ENCODE measurements around the gene PAK1.

PAK1 gene

DNA sequence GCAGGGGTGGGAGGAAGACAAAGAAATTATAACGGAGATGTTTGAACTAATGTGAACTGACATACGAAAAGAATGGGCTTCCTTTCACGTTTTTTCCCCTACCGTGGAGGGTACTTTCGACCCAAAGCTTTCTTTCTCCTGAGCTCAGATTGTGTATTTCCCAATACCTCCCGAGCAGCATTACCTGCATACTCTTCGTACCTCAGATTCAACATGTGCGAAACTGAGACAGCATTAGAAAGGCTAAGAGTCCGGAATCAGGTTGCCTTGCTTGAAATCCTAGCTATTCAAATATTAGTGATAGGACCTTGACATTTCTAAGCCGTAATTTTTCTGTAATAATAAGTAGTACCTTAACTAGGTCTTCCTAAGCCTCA is 778 bp upstream of the PAK1 start:
- DNase-seq (ENCODE audit: low read depth, low spot score) = no peak

DNA sequence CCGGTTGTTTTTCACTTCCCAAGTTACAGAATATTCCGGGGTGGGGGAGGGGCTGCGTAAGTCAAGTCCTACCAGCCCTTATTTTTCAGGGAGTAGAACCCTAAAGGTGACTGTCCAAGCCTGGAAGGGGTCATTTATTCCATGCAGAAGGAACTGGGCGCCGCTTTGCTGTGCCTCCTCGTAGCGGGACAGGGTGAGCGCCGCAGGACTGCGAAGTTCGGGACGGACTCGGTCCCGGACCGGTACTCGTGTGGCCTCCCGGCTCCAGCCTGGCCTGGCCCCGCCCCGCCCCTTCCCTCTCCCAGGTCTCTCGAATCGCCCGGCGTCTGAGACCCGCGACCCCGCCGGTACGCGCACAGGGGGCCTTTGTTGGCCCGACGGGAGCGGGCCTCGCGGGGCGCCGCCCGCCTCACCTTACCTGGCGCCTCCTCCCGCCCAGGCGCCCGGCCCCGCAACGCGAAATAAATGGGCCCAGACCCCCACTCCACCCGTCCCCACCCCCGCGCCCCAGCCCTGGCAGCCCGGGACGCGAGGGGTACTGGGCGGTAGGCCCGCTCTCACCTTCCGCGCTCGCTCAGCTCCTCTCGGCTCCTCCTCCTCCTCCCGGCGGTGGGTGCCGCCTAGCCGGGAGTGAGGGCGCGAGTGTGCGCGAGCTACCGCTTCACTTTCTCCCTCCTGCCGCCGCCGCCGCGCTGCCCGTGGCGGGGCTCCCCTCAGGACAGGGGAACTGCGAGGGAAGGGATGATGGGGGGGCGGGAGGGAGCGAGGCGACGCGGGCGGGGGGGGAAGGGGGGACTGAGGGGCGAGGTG is 698 bp downstream of the PAK1 start:
- no peak for DNase-seq (ENCODE audit: low read depth, low spot score)

DNA sequence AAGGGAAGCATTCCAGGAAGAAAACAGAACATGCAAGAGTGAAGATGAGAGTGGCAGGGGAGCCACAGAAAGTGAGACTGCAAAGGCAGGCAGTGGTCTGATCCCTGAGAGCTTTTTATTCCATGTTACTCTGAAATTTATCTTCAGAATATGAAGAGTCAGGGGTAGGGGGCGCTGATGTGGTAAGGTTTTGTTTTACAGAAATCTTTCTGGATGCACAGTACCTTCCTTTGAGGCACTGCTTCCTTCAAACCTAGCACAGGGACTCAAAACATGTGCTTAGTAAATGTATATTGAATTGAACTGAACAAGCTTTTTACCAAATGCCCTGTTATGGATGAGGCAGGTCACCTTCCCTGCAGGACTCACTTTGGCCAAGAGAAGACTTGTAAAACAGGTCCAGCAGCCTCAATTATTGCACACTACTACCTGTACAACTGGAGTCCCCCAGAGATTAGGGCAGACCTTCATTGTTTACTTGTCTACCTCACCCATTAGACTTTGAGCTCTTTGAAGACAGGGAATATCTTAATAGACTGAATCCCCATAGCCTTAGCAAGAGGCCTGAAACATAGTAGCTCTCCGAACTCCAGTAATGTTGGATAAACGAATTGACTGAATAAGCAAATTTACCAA is 2.2 kb downstream of the PAK1 start:
- DNase-seq (ENCODE audit: low read depth, low spot score) = no peak

DNA sequence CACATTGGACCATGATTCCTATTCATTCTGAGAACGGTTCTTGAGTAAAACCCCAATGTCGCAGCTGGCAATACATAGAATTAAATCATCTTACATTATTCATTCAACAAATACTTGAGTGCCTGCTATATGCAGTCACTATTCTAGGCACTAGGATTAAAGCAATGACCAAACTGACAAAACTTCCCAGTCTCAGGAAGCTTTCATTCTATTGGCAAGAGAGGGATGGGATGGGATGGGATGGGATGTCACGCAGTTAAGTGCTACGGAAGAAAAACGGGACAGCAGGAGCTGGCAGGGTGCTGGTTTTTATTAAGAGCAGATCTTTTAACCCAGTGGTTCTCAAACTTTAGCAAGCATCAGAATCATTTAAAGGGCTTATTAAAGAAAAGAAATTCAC is 2.9 kb downstream of the PAK1 start:
- DNase-seq (ENCODE audit: low read depth, low spot score) = no peak

DNA sequence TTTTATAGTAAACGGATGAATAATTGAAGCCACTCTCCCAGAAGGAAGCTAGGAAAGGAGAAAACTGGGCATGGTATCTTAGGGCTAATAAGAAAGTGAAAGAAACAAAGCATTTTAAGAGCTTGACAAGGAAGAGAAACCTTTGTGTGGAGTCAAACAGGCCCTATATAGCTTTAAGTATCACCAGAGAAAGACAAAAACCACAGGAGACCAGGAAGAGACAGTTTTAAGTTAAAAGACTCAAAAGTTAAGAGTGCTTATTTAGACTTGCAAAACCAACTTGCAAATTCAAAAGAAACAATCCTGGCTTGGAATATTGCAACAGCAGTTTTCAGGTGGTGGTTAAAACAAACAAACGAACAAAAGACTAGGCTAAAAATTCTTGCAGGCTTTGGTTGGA is 3.4 kb downstream of the PAK1 start:
- DNase-seq (ENCODE audit: low read depth, low spot score) = no peak

DNA sequence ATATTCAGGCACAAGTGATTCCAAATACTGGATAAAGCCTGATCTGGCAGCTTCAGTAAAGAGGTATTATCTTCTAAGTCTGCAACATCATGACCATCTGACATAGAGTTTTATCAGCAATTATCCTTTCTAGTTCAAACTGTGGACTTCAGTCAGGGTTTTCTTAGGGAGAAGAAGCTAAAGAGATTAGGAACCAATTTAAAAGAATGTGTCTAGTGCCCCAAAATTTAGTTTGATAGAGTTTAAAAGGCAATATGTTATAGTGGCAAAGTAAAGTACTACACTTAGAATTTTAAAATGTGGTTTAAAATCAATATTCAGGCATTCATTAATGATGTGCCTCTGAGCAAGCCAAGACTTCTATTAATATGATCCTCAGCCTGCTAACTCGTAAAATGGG is 5.4 kb downstream of the PAK1 start:
- DNase-seq (ENCODE audit: low read depth, low spot score) = no peak

DNA sequence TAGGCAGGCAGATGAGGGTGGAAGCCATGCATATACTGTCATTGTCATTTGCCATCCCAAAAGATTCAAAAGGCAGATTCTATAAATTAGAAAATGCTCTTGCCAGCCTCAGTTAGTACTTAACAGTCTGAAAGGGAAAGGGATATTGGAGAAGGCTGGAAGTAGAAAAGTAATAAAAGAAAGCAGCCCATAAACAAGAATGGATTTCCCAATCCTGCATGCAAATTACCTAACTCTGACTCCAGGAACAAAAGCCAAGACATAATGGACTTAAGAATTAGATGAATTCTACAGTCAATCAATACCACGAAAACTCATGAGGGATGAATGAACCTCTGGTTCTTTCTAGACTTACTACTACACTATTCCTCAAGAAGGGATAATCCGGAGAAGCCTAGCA is 5.9 kb downstream of the PAK1 start:
- DNase-seq (ENCODE audit: low read depth, low spot score) = no peak

DNA sequence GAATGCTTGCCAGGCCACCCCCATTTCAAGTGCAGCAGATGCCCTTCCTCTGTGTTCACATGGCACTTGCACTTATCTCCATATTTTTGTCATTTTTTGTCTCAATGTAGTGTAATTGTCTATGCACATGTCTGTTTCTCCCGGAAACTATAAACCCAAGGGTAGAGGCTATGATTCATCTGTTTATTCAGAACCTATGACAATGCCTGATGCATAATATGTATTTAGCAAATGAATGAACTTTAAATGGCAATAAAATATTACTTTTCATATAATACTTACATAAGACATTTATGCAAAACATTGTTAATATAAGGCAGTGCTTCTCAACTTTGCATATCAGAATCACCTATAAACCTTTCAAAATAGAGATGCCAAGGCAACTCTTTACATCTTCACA is 6.7 kb downstream of the PAK1 start:
- no peak for DNase-seq (ENCODE audit: low read depth, low spot score)

DNA sequence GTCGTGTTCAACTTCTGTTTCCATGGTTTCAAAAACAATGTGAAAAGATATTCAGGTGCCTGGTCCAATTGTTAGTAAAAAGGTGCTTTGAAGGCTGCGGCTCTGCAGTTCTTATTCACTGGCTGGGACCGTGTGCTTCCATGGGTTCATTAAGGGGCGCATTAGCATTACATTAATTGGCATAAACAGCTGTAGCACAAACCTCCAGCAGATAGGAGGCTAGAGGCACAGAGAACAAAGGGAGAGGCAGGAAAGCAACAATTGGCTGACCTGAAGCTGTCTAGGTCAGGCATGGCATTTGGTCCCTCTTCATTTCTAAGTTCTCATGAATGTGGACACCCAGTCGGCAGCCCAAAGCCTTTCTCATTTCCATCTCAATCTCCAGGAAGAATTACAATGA is 16.6 kb downstream of the PAK1 start:
- no peak for DNase-seq (ENCODE audit: low read depth, low spot score)

DNA sequence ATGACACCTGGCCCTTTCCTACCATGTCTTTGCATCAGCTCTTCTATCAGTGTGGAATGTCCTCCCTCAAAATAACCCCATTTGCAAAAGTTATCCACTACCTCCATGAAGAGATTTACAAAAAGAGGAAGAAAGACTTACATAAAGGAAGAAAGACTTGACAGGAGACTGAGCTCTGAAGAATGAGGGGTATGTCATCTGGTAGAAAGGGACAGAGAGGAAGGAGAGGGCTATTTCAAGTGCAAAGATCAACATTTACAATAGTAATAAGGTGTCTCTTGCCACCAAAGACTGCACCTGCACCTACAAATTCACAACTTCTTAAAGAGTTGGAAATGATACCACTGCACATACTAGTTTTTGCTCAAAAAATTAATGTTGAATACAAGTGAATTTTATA is 18.2 kb downstream of the PAK1 start:
- no peak for DNase-seq (ENCODE audit: low read depth, low spot score)

DNA sequence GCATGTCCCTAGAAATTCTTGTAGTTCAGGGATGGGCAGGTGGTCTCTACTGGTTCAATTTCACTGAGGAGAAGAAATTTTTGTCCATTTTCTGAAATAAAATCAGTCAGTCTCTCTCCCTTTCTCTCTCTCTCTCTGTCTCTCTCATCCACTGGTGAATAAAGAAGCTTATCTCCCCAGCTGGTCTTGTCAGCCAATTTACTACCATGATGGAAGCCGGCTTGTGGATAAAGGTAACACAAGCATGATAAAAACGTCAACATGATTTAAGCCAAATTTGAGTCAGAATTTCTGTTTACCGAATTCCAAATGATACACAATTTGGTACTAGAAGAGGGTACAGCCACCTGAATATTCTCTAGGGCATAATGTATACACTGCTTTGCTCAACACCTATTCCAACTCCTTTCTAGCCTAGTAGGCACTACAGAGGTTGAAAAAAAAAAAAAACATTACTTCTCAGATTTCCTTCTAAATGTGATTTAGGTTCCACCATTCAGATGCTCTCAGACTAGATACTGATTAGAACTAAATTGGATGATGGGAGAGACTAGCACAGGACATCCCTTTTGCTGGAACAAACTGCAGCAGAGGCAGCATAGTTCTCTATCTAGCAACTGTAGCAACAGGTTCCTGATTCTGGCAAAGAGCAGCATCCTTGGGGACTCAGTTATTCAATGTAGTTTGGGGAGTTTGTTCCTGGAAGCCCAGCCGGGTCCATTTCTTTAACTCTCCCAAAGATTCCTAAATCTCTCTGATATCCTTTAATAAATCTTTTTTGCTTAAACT is 18.8 kb downstream of the PAK1 start:
- DNase-seq (ENCODE audit: low read depth, low spot score) = no peak

DNA sequence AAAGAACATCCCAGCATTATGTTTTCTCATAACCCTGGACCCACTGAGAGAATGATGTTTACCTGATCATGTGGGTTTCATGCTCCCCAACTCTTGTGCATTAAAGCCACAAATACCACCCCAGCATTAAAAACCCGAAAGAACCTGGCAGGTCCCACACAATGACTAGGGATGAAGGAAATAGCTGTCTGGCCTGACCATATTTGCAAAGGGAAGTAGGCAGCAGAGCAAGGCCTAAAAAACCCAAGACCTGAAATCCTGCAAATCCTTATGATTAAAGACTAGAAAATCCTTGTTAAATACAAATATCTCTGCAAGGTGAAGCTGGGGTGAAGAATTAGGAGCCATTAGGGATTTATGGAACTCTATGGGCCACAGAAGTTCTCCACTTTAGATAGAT is 23.7 kb downstream of the PAK1 start:
- DNase-seq (ENCODE audit: low read depth, low spot score) = no peak

DNA sequence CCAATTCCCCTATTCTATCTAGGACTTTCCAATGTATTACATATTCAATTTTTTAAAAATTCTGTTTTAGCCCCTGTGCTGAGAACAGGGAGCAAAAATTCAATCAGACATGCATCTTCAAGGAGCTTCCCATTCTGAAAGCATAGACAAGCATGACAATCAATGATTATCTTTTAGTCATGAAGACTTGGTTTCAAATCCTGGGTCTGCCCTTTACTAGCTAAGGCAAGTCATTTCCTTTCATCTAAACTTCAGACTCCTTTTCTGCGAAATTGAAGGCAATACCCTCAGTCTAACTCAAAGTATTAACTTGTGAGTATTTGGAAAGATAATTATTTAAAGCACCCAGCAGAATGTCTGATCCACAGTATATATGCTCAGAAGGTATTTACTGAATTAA is 24.1 kb downstream of the PAK1 start:
- DNase-seq (ENCODE audit: low read depth, low spot score) = no peak

DNA sequence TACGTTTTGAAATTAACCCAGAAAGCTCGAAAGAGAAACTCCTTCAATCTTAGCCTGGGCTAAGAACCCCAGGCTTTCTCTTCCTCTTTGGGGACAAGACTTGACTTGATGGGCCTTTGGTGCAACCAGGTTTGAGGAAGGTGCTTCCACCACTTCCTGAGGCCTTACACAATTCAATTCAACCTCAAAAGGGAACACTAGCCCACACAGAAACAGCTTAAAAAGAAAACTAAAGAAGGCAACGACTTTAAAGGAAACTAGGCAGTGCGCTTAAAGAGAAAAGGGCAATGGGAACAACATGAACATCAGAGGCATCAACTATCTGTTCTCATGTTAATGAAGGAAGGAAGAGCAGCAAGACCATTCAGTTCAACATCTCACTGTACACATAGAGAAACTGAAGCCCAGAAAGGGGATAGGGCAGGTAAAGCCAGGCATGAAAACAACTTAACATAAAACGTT is 24.8 kb downstream of the PAK1 start:
- no peak for DNase-seq (ENCODE audit: low read depth, low spot score)

DNA sequence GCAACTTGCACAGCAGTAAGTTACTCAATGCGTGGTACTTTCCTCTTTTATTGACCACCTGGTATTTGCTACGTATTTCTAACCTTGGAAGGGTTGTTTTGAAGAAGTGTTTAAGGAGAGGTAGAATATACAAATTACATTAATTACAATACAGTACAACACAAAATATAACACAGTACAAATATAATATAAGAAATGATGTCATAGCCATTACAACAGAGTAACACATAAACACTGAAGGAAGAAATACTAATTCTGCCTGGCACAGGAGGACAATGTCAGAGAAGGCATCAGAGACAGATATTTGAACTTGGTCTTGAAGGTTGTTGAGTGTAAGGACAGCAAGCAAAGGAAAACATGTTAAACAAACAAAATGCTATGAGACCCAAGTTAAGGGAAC is 25.6 kb downstream of the PAK1 start:
- DNase-seq (ENCODE audit: low read depth, low spot score) = no peak

DNA sequence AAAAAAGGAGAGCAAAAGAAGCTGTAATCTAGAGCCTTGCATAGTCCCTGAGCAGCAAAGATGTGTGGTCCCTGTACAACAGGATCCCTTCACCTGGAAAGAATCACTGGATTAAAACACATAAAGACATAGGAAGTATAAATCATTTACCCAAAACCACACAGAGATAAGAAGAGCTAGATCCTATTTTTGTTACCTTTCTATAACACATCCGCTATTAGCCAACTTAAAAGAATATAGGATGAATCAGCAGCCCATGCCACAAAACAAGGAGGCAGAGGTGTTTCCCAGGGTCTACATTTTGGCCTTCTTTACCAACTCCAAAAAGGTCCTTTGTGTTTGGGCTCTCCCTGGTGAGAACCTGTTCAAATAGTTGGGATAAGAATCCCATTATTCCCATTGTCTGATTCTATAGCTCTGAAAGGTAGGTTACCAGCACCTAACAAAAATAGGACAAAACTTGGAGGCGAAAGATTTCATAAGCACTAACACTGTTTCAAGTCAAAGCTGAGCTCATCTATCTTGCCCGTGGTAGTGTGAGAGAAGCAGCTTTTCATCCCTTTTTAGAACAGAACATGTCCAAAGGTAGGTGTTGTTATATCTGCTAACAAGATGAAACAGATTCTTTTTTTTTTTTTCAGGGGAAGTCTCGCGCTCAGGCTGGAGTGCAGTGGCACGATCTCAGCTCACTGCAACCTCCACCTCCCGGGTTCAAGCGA is 26.8 kb downstream of the PAK1 start:
- no peak for DNase-seq (ENCODE audit: low read depth, low spot score)

DNA sequence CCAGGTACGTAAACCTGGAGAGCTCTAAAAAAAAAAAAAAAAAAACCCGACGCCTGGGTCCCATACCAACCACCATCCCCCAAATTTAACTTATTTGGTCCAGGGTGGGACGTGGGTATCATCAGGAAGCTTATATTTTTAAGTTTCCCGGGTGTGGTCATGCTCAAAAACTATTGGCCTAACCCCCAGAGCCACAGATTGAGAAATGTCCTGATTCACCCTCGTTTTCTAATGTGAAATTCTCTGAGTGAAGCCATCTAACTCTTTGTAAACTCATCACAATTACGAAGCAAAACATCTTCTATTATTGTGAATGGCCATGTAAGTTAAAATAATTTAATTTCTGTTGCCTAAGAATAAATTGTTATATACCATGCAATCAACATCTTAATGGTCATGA is 29.6 kb downstream of the PAK1 start:
- no peak for DNase-seq (ENCODE audit: low read depth, low spot score)

DNA sequence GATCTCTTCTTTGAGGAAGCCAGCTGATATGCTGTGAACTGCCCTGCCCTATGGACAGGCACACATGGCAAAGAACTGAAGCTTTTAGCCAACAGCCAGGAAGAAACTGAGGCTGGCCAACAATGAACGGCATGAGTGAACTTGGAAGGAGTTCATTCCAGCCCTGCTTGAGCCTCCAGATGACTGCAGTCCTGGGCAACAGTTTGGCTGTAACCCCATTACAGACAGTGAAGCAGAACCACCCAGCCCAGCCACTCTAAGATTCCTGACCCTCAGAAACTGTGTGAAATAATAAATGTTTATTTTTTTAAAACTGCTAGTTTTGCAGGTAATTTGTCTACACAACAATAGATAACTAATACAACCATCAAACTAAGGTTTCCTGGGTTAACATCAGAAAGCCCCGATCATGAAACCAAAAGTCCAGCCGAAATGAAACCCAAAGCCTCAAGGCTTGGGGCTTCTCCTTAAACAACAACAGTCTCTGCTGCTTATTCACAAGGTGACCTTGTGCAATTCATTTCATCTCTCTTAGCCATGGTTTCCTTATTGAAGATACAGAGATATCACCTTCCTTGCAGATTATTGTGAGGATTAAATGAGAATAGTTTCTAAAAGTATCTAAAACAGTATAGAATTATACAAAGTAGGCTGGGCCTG is 31.4 kb downstream of the PAK1 start:
- no peak for DNase-seq (ENCODE audit: low read depth, low spot score)

DNA sequence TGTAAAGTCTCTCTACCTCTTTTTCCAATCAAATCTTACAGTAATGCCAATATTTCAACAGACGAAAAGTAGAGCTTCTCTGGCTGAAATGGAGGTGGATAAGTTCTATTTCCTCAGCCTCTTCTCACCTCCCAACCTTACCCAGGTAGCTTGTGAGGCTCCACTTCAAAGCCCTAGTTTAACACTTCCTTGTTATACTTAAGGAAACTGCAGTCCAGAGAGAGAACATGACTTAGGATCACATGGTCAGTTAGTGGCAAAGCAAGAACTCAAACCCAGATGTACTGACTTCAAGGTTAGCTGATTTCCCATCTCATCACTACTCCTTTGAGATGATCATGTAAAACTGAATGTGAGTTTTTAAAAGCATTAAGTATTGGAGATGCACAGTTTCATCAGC is 32.5 kb downstream of the PAK1 start:
- no peak for DNase-seq (ENCODE audit: low read depth, low spot score)

DNA sequence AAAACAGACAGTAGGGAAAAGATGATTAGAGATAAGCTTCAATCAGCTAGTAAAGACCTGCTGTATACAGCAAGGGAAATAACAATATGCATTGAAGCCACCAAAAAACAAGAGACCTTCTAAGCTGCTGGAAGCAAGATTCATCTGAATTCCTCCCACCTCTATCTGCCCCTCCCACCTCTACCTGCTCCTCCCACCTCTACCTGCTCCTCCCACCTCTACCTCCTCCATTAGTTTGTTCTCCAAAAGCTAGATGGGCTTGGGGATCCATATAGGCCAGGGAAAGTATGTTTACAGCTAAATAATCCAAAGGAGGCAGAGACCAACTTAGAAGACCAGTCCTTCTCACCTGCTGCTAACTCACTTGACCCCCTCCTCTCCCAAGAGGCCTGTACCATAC is 33.2 kb downstream of the PAK1 start:
- DNase-seq (ENCODE audit: low read depth, low spot score) = no peak

DNA sequence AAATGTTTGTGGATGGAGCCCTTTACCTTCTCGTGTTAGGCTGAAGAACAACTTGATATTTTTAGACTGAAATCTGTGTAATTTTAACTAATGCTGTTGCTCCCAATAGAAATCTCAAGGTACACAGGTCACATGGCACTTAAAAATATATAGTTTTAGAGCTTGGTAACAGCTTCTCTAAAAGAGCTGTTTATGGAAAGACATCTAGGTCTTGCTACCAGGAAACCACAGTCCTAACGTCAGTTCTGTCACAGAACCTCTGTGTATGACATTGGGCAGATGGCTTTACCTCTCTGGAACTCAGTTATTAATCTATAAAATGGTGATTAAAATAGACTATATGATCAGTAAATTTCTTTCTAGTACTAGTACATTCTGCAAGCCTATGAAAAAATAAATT is 35.4 kb downstream of the PAK1 start:
- no peak for DNase-seq (ENCODE audit: low read depth, low spot score)

DNA sequence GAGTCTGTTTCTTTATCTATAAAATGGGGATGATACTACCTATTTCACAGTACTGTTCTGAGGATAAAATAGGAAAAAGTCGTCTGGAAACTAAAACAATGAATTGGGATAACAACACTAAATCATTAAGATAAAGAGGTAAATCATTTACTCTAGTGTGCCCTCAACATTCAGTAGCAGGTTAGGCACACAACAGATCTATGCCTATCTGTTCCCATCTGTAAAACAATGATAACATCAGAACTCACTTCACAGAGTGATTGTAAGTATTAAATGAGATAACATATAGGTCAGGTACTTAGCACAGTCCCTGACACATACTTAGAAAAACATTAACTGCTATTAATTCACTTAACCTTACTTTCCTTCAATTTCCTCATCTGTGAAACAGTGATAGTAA is 36.9 kb downstream of the PAK1 start:
- no peak for DNase-seq (ENCODE audit: low read depth, low spot score)

Data from brain pericyte (primary cell).